ENCODE measurements around the gene MLH3. TPM values are rescaled to one million over a fixed set of nuclear protein-coding genes. Genes with fewer than 3 reads are reported as not detected.

MLH3 gene
- 24.0 TPM for polyA plus RNA-seq (2013)

GRCh38 chr14:75050852-75051555 is at the start of gene MLH3:
Gene MLH3, minus strand, starts transcription at chr14:75051467. Its CDS starts 1,812 bp downstream, at chr14:75049655.
- ChIA-PET CTCF (interaction anchor here (1.0 to 1.7 kb wide), 4 partner anchors 12 to 117 kb away, joined by 3 to 4 read pairs (median 3); no protein-coding TSS in a partner anchor), POLR2A (interaction anchor here (0.6 kb wide), 1 partner anchor 251 kb away, joined by 3 read pairs; no protein-coding TSS in a partner anchor)
- H3K36me3 ChIP-seq (ENCODE audit: control insufficient read depth in 4 of 4, insufficient read depth in 4 of 4, low read length in 3 of 4) = peaks cover 0 to 8% (median 2%) of the 10 kb centered on the region in 4 experiments
- H3K27me3 ChIP-seq (replicated peaks in 2 of 5; ENCODE audit: control insufficient read depth in 4 of 5, insufficient read depth in 5 of 5, low read length in 4 of 5) = no peaks in the 10 kb centered on the region
- peak; percentile 80 to 84 (median 83) for DNase-seq
- peaks cover 4 to 21% (median 11%) of the 10 kb centered on the region in 4 experiments for H3K4me1 ChIP-seq (ENCODE audit: control extremely low read depth in 1 of 4, control insufficient read depth in 4 of 4, insufficient read depth in 4 of 4, low read length in 3 of 4)
- under 1% methylated on average over 58 of the region's 59 CpGs for WGBS (ENCODE audit: insufficient coverage)
- H3K4me3 ChIP-seq (ENCODE audit: control insufficient read depth in 1 of 7, extremely low read depth in 1 of 7, insufficient read depth in 4 of 7, low read depth in 2 of 7, low read length in 6 of 7) = peak within 1 kb of the TSS; percentile 57 to 86 (median 70)
- H3K9me3 ChIP-seq (ENCODE audit: control extremely low read depth in 1 of 5, control insufficient read depth in 4 of 5, insufficient read depth in 2 of 5, low read depth in 1 of 5, low read length in 4 of 5) = no peaks in the 10 kb centered on the region
- peak within 1 kb of the TSS; percentile 44 to 86 for H3K27ac ChIP-seq (ENCODE audit: insufficient read depth in 1 of 2, low read depth in 1 of 2, low read length in 2 of 2, poor library complexity in 1 of 2, severe bottlenecking in 2 of 2)

GRCh38 chr14:75098682-75099081 is 47.4 kb upstream of the MLH3 start:
- Histone ChIP-seq H3K27ac (ENCODE audit: insufficient read depth in 1 of 2, low read depth in 1 of 2, low read length in 2 of 2, poor library complexity in 1 of 2, severe bottlenecking in 2 of 2) (no peak overlapping the region), H3K4me1 (ENCODE audit: control extremely low read depth in 1 of 4, control insufficient read depth in 4 of 4, insufficient read depth in 4 of 4, low read length in 3 of 4) (no peaks in the 10 kb centered on the region), H3K36me3 (ENCODE audit: control insufficient read depth in 4 of 4, insufficient read depth in 4 of 4, low read length in 3 of 4) (peaks cover 12 to 78% (median 48%) of the 10 kb centered on the region in 4 experiments), H3K9me3 (ENCODE audit: control extremely low read depth in 1 of 5, control insufficient read depth in 4 of 5, insufficient read depth in 2 of 5, low read depth in 1 of 5, low read length in 4 of 5) (no peaks in the 10 kb centered on the region), H3K4me3 (ENCODE audit: control insufficient read depth in 1 of 7, extremely low read depth in 1 of 7, insufficient read depth in 4 of 7, low read depth in 2 of 7, low read length in 6 of 7) (no peak overlapping the region), H3K27me3 (replicated peaks in 2 of 5; ENCODE audit: control insufficient read depth in 4 of 5, insufficient read depth in 5 of 5, low read length in 4 of 5) (no peaks in the 10 kb centered on the region)
- 100% methylated on average over 1 of the region's 1 CpG for WGBS (ENCODE audit: insufficient coverage)
- ChIA-PET CTCF (interaction anchor here (0.5 to 4.7 kb wide), 5 partner anchors 10 to 499 kb away, joined by 3 to 42 read pairs (median 5); partner anchors contain the start of gene PROX2), POLR2A (no interaction called here)
- no peak for DNase-seq

- CTCF ChIA-PET = interaction anchor here (0.5 to 4.7 kb wide), 5 partner anchors 10 to 499 kb away, joined by 3 to 42 read pairs (median 5); partner anchors contain the start of gene PROX2
- Histone ChIP-seq H3K9me3 (ENCODE audit: control extremely low read depth in 1 of 5, control insufficient read depth in 4 of 5, insufficient read depth in 2 of 5, low read depth in 1 of 5, low read length in 4 of 5) (no peaks in the 10 kb centered on the region), H3K36me3 (ENCODE audit: control insufficient read depth in 4 of 4, insufficient read depth in 4 of 4, low read length in 3 of 4) (peaks cover 12 to 75% (median 48%) of the 10 kb centered on the region in 4 experiments), H3K27me3 (replicated peaks in 2 of 5; ENCODE audit: control insufficient read depth in 4 of 5, insufficient read depth in 5 of 5, low read length in 4 of 5) (no peaks in the 10 kb centered on the region), H3K4me3 (ENCODE audit: control insufficient read depth in 1 of 7, extremely low read depth in 1 of 7, insufficient read depth in 4 of 7, low read depth in 2 of 7, low read length in 6 of 7) (no peak overlapping the region), H3K27ac (ENCODE audit: insufficient read depth in 1 of 2, low read depth in 1 of 2, low read length in 2 of 2, poor library complexity in 1 of 2, severe bottlenecking in 2 of 2) (no peak overlapping the region), H3K4me1 (ENCODE audit: control extremely low read depth in 1 of 4, control insufficient read depth in 4 of 4, insufficient read depth in 4 of 4, low read length in 3 of 4) (no peaks in the 10 kb centered on the region)
- POLR2A ChIA-PET = no interaction called here
- no peak for DNase-seq
Measured at GRCh38 chr14:75098212-75098611, 46.9 kb upstream of the MLH3 start.

- Histone ChIP-seq H3K4me1 (ENCODE audit: control extremely low read depth in 1 of 4, control insufficient read depth in 4 of 4, insufficient read depth in 4 of 4, low read length in 3 of 4) (no peaks in the 10 kb centered on the region), H3K4me3 (ENCODE audit: control insufficient read depth in 1 of 7, extremely low read depth in 1 of 7, insufficient read depth in 4 of 7, low read depth in 2 of 7, low read length in 6 of 7) (no peak overlapping the region), H3K9me3 (ENCODE audit: control extremely low read depth in 1 of 5, control insufficient read depth in 4 of 5, insufficient read depth in 2 of 5, low read depth in 1 of 5, low read length in 4 of 5) (no peaks in the 10 kb centered on the region), H3K27me3 (replicated peaks in 2 of 5; ENCODE audit: control insufficient read depth in 4 of 5, insufficient read depth in 5 of 5, low read length in 4 of 5) (no peaks in the 10 kb centered on the region), H3K27ac (ENCODE audit: insufficient read depth in 1 of 2, low read depth in 1 of 2, low read length in 2 of 2, poor library complexity in 1 of 2, severe bottlenecking in 2 of 2) (no peak overlapping the region), H3K36me3 (ENCODE audit: control insufficient read depth in 4 of 4, insufficient read depth in 4 of 4, low read length in 3 of 4) (peaks cover 12 to 77% (median 51%) of the 10 kb centered on the region in 4 experiments)
- no peak for DNase-seq
- CTCF ChIA-PET = interaction anchor here (1.1 to 1.4 kb wide), 2 partner anchors 9 to 237 kb away, joined by 3 to 7 read pairs; no protein-coding TSS in a partner anchor
- POLR2A ChIA-PET = no interaction called here
- WGBS (ENCODE audit: insufficient coverage) = 96% methylated on average over 5 of the region's 6 CpGs
Measured at GRCh38 chr14:75096959-75097358, 45.7 kb upstream of the MLH3 start.

GRCh38 chr14:75095690-75096089 is 44.4 kb upstream of the MLH3 start:
- POLR2A ChIA-PET = no interaction called here

GRCh38 chr14:75094896-75095295 is 43.6 kb upstream of the MLH3 start:
- Histone ChIP-seq H3K36me3 (ENCODE audit: control insufficient read depth in 4 of 4, insufficient read depth in 4 of 4, low read length in 3 of 4) (peaks cover 8 to 80% (median 51%) of the 10 kb centered on the region in 4 experiments), H3K4me3 (ENCODE audit: control insufficient read depth in 1 of 7, extremely low read depth in 1 of 7, insufficient read depth in 4 of 7, low read depth in 2 of 7, low read length in 6 of 7) (no peak overlapping the region), H3K4me1 (ENCODE audit: control extremely low read depth in 1 of 4, control insufficient read depth in 4 of 4, insufficient read depth in 4 of 4, low read length in 3 of 4) (no peaks in the 10 kb centered on the region), H3K27me3 (replicated peaks in 2 of 5; ENCODE audit: control insufficient read depth in 4 of 5, insufficient read depth in 5 of 5, low read length in 4 of 5) (no peaks in the 10 kb centered on the region), H3K9me3 (ENCODE audit: control extremely low read depth in 1 of 5, control insufficient read depth in 4 of 5, insufficient read depth in 2 of 5, low read depth in 1 of 5, low read length in 4 of 5) (no peaks in the 10 kb centered on the region), H3K27ac (ENCODE audit: insufficient read depth in 1 of 2, low read depth in 1 of 2, low read length in 2 of 2, poor library complexity in 1 of 2, severe bottlenecking in 2 of 2) (no peak overlapping the region)
- CTCF ChIA-PET = interaction anchor here (0.9 kb wide), 1 partner anchor 10 kb away, joined by 3 read pairs; no protein-coding TSS in a partner anchor
- POLR2A ChIA-PET = no interaction called here
- DNase-seq = no peak
- no CpG with 5 or more reads among the region's 3 CpGs for WGBS (ENCODE audit: insufficient coverage)

More at GRCh38 chr14:75095690-75096089, 44.4 kb upstream of the MLH3 start:
- CTCF ChIA-PET = interaction anchor here (0.6 to 1.3 kb wide), 4 partner anchors 9 to 278 kb away, joined by 3 read pairs; no protein-coding TSS in a partner anchor
- 97% methylated on average over 4 of the region's 4 CpGs for WGBS (ENCODE audit: insufficient coverage)
- Histone ChIP-seq H3K4me3 (ENCODE audit: control insufficient read depth in 1 of 7, extremely low read depth in 1 of 7, insufficient read depth in 4 of 7, low read depth in 2 of 7, low read length in 6 of 7) (no peak overlapping the region), H3K27me3 (replicated peaks in 2 of 5; ENCODE audit: control insufficient read depth in 4 of 5, insufficient read depth in 5 of 5, low read length in 4 of 5) (no peaks in the 10 kb centered on the region), H3K36me3 (ENCODE audit: control insufficient read depth in 4 of 4, insufficient read depth in 4 of 4, low read length in 3 of 4) (peaks cover 12 to 77% (median 51%) of the 10 kb centered on the region in 4 experiments), H3K4me1 (ENCODE audit: control extremely low read depth in 1 of 4, control insufficient read depth in 4 of 4, insufficient read depth in 4 of 4, low read length in 3 of 4) (no peaks in the 10 kb centered on the region), H3K9me3 (ENCODE audit: control extremely low read depth in 1 of 5, control insufficient read depth in 4 of 5, insufficient read depth in 2 of 5, low read depth in 1 of 5, low read length in 4 of 5) (no peaks in the 10 kb centered on the region), H3K27ac (ENCODE audit: insufficient read depth in 1 of 2, low read depth in 1 of 2, low read length in 2 of 2, poor library complexity in 1 of 2, severe bottlenecking in 2 of 2) (no peak overlapping the region)
- no peak for DNase-seq

GRCh38 chr14:75092698-75093097 is 41.4 kb upstream of the MLH3 start:
- Histone ChIP-seq H3K27ac (ENCODE audit: insufficient read depth in 1 of 2, low read depth in 1 of 2, low read length in 2 of 2, poor library complexity in 1 of 2, severe bottlenecking in 2 of 2) (no peak overlapping the region), H3K9me3 (ENCODE audit: control extremely low read depth in 1 of 5, control insufficient read depth in 4 of 5, insufficient read depth in 2 of 5, low read depth in 1 of 5, low read length in 4 of 5) (no peaks in the 10 kb centered on the region), H3K4me1 (ENCODE audit: control extremely low read depth in 1 of 4, control insufficient read depth in 4 of 4, insufficient read depth in 4 of 4, low read length in 3 of 4) (no peaks in the 10 kb centered on the region), H3K4me3 (ENCODE audit: control insufficient read depth in 1 of 7, extremely low read depth in 1 of 7, insufficient read depth in 4 of 7, low read depth in 2 of 7, low read length in 6 of 7) (no peak overlapping the region), H3K27me3 (replicated peaks in 2 of 5; ENCODE audit: control insufficient read depth in 4 of 5, insufficient read depth in 5 of 5, low read length in 4 of 5) (no peaks in the 10 kb centered on the region), H3K36me3 (ENCODE audit: control insufficient read depth in 4 of 4, insufficient read depth in 4 of 4, low read length in 3 of 4) (peaks cover 3 to 71% (median 45%) of the 10 kb centered on the region in 4 experiments)
- POLR2A ChIA-PET = interaction anchor here (0.5 kb wide), 1 partner anchor 235 kb away, joined by 3 read pairs; no protein-coding TSS in a partner anchor
- DNase-seq = no peak
- CTCF ChIA-PET = interaction anchor here (1.3 to 6.9 kb wide), 3 partner anchors 86 to 232 kb away, joined by 3 to 76 read pairs (median 4); partner anchors contain the start of gene RPS6KL1
- WGBS (ENCODE audit: insufficient coverage) = no CpG with 5 or more reads among the region's 2 CpGs

Measured in common myeloid progenitor, CD34-positive (primary cell).